Fibroblast of skin of left biceps (primary cell): ENCODE measurements around the gene VSIG10L2.

ENCODE experiments used
- DNase-seq, 2 experiments: peaks; one replicate each; pipeline ENCODE4 v3.0.0-alpha.2; 2013; ENCODE audit warnings: low read depth in 2 of 2

VSIG10L2 gene

GRCh38 chr11:125947419-125948277 lies 1.8 kb downstream of the VSIG10L2 start:
- no peak for DNase-seq

- DNase-seq = no peak
Measured at GRCh38 chr11:125948278-125949051, 2.6 kb downstream of the VSIG10L2 start.

DNA sequence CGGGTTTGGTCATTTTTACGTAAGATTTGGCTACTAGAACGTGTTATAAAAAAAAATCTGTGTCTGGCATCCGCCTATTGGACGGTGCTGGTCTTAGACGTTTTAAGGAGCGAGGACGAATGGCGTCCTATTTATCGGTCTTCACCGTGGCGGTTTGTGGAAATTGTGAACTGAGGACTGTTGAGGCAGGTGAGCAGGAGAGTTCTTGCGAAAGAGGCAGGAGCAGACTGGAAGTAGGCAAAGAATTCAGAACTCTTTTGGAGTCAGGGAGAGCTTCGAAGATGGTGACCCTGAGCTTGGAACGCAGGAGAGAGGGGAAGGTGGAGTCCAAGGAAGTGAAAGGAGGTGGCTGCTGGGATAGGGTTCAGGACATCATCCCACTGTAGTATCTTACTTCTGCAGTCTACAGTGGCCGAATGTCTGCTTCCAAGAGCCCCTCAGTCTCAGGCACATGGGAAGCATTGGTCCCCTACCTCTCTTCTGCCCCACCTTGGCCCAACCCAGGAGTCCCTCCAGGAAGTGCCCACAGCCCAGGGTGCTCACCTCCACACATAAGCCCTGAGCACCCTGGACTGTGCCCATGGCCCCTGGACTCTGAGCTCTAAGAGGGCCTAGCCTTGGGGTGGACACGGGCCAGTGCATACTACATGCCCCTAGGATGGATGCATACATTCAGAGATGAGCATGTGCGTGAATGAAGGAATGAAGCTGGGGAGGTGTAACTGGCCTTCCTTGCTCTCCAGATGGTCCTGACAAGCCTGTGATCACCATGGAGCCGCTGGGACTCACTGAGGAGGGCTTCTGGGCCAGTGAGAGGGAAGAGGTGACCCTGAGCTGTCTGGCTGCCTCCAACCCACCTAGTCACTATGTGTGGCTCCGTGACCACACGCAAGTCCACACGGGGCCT lies 3.7 kb downstream of the VSIG10L2 start:
- no peak for DNase-seq

- DNase-seq = no peak
Measured at GRCh38 chr11:125950178-125950490, 4.3 kb downstream of the VSIG10L2 start.

GRCh38 chr11:125950696-125951651 lies 5.1 kb downstream of the VSIG10L2 start:
- no peak for DNase-seq

- DNase-seq = no peak
Measured at GRCh38 chr11:125951731-125952130, 5.9 kb downstream of the VSIG10L2 start.

DNA sequence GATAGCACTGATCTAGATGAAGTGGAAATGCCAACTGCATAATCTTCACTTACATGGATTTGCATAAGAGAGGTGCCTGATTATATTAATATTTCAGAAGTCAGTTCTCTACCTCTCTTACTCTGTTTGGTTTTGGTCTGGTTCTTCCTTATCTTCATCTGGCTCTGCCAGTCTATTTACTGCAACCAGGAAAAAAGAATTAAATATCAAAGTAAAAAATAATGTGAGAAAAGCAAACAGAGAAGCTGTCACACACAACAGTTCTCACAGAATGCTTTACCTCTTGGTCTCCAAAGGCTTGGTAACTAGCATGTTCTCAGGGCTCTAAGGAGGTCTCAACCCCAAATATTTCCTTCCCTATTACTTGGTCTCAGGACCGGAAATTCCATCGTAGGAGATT lies 6.7 kb downstream of the VSIG10L2 start:
- DNase-seq = no peak

DNA sequence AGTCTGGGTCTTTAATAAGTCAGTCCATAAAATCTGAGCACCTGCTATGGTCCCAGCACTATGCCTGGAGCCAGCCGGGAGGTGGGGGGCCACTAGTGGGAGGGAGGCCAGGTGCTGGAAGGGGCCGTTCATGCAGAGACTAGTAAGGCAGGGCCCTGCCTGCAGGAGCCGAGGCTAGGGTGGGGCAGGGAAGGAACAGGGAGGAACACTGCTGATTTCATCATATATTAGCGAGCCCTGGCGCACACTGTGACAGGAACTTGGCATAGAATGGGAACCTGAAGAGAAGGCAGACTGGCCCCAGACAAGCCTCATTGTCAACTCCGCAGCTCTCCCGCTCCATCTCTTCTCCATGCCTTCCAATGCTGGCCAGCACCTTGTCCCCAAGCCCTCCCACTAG lies 7.1 kb downstream of the VSIG10L2 start:
- DNase-seq = no peak

- no peak for DNase-seq
Measured at GRCh38 chr11:125953401-125953935, 7.6 kb downstream of the VSIG10L2 start.

DNA sequence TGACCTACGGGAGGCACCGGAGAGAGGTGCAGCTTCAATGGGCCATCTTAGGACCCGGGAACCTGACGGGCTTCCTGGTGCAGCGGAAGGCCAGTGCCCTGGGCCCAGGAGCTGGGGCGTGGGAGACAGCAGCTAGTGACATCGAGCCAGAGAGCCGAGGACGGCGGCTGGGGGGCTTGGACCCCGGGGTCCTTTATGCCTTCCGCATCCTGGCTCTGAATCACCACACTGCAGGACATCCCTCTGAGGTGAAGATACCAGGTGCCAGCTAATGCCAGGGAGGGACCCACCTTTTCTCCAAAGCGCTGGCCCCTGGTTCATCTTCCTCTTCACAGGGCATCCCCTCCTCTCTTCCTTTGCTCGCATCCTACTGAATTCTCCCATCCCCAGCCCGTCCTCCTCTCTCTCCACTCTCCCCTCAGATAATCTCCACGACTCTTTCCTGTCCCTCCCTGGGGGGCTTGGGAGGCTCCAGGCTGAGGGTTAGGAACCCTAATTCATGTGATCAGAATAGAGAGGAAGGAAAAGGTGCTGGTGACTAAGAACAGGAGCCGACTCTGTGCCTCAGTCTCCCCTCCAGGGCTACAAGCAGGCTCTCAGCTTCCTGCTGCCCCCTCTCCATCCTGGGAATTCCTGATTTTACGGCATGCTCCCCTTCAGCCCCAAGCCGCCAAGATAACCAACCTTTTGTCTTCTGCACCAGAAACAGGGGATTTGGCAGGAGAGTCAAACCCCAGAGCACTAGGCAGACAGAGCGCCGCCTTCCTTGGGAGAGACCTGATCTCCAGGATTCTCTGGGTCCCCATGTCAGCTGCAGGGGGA lies 8.5 kb downstream of the VSIG10L2 start:
- no peak for DNase-seq

DNA sequence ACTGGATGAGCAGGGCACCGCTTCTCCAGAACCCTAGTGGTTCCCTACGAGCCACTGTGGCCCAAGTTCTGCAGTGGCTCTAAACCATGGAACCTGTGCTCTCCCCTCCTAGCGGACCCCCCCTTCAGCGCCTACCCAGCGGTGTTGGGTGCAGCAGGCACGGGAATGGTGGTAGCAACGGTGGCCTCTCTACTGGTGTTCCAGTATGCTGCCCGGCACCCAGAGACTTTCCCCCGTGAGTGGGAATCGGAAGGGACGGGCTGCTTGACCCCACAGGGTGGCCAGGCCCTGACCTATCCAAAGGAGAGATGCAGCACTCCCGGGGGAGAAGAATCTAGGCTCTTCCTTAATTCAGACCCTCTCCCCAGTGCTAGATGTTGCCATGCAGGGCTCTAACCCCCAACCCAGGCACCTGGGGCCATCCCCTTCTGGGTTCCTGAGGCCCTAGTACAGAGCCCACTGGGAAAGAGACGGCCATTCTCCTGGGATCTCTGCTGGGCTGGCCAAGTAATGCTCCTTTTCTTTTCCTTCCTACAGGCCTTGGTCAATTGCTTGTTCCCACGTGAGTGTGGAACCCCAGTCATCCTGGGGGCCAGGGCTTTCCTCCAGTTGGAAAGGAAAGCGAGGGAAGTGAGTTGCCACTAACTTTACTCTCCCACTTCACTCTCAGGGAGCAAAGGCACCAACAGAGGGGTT lies 9.2 kb downstream of the VSIG10L2 start:
- no peak for DNase-seq

DNA sequence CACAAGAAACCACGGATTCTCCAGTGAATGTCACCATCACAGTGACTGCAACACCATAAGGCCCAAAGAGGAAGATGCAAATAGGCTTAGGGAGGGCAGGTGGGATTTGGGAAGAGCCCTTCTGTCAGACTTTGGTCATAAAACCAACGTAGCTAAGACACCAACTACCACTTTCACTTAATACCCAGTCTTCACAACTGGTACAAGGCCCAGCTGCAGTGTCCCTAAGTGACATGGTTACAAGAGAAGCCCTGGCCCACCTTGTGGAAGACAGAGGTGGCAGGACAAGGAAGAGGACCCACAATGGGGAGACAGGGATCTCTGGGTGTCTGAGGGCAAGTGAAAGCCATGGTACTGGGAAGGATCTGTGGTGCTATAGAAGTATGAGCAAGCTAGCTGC lies 10.0 kb downstream of the VSIG10L2 start:
- no peak for DNase-seq

GRCh38 chr11:125956391-125957134 lies 10.7 kb downstream of the VSIG10L2 start:
- DNase-seq = no peak

DNA sequence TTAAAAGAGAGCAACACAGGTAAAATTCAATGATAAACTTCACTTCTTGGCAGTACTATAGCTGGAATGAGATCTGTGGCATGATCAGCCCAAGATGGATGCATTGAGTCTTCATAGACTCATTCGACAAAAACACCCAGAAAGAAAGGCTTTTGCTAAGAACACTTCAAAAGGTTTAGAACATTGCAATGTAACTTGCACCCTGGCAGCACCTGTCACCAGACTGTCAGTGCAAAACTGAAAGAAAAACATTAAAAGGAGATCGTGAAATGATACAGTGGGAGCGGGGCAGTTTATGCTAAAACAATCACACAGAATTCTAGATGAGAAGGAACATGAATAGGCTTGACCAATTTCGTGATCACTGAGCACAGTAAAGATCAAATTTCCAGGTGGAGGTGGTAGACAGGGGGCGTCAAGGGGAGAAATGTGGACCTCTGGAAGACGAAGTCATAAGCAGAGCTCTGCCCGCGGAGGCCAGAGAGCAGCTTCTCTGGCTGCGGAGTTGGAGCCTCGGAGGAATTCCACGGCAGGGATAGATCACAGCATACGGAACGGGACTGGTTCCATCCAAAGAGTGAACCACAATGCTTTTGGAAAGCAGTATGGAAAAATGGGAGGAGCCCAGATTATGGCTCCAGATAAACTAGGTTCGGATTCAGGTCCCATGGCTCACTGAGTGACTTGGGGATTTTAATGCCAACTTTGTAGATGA lies 11.9 kb downstream of the VSIG10L2 start:
- no peak for DNase-seq

GRCh38 chr11:125958872-125959400 lies 13.1 kb downstream of the VSIG10L2 start:
- no peak for DNase-seq

- DNase-seq = no peak
Measured at GRCh38 chr11:125959511-125959910, 13.7 kb downstream of the VSIG10L2 start.

DNA sequence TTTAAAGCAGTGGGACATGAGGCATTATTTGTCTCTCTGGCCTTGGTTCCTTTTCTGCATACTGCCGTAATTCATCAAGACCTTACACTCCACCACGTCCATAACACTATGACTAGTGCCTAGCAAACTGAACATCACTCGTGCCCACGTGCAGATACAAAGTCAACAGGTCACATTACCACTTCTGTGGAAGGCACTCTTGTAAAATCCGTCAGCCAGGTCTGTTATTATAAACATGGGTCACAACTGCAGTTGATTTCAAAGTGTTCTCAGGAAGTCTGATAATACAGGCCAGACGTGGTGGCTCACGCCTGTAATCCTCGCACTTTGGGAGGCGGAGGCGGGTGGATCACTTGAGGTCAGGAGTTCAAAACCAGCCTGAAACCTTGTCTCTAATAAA lies 14.1 kb downstream of the VSIG10L2 start:
- no peak for DNase-seq

DNA sequence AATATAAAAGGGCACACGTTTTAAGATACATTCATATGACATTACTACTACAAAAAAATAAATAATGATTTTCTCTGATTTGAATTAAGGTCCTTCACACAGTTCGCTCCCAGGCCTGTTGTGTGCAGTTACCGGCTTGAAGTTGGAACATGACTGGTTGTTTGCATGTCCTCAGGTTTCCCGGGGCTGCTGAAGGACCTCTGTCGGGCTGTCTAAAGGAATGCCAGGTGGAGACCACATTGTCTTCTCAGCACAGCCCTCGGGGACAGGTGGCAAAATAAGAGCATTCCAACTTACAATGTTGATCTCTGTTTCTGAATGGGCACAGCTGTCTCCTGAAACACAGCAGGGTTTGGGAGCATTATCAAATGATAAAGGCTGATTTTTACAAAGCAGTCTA lies 14.9 kb downstream of the VSIG10L2 start:
- DNase-seq = no peak
